Stimulated activated CD4-positive, alpha-beta T cell treated with anti-CD3 and anti-CD28 coated beads, Interleukin-4, amount 100 ng/mL, for 4 hours (primary cell): ENCODE data around the gene ROMO1.
"Not testable (repeated sequence)": the region's sequence is repeated elsewhere in the genome, so short reads cannot be mapped to it uniquely, and the experiment has no call there.

Experiments used
- DNase-seq, 2 experiments: peaks; one replicate each; pipeline ENCODE4 v3.0.0-alpha.2; 2020

ROMO1 gene

DNA sequence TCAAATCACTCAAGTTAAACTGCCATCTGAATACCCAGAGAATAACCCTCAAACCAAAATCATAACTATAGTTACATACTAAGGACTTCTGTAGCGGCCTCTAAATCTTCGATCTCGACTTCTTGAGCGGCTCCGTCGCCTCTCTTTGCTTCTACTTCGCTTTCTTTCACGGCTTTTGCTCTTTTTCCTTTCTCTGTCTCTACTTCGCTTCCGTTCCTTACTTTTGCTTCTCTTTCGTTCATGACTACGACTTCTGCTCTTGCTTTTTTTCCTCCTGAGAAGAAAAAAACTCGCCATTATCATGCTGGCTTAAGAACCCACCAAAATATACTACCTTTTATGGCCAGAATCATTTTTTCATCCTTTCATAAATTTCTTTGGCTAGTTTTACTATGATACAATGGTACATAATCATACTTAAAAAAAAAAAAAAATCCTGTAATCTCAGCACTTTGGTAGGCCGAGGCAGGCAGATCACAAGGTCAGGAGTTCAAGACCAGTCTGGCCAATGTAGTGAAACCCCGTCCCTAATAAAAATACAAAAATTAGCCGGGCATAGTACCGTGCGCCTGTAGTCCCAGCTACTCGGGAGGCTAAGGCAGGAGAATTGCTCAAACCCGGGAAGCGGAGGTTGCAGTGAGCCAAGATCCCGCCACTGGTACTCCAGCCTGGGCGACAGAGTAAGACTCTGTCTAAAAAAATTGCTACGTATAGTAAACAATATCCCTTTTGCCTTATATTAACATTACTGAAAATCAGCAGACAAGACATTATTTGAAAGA, 32.8 kb downstream of the ROMO1 start:
- DNase-seq, result no peak

DNA sequence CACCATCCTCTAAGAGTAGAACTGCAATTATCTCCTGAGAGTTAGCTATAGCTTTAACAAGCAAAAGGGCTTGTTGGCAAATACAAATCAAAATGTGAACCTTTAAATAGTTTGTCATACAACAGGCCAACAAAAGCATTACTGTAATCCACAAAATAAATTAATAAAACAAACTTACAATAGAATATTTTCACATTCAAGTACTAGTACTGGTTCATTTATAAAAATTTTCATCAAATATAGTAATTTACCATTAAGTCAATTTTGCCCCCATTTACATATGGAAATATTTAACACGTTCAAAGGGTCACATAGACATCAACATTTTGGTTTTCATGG, 33.4 kb downstream of the ROMO1 start:
- no peak for DNase-seq

DNA sequence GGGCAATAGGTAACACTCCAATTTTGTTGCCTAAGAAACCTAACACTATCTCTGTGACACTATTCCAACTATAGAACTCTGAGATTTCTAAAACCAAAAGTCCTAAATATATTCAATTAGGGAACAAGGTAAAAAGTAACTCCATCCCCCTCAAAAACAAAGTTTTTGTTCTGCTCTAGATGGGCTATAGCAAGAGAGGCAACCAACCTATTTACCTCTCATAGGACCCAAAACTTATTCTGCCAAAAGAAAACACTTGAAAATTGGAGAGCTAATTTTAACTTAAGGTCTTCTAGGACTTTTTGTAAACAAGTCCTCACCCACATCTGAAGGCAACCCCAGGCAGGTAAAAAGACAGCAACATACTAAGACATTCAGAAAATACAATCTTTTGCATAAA, 35.2 kb downstream of the ROMO1 start:
- no peak for DNase-seq

DNA sequence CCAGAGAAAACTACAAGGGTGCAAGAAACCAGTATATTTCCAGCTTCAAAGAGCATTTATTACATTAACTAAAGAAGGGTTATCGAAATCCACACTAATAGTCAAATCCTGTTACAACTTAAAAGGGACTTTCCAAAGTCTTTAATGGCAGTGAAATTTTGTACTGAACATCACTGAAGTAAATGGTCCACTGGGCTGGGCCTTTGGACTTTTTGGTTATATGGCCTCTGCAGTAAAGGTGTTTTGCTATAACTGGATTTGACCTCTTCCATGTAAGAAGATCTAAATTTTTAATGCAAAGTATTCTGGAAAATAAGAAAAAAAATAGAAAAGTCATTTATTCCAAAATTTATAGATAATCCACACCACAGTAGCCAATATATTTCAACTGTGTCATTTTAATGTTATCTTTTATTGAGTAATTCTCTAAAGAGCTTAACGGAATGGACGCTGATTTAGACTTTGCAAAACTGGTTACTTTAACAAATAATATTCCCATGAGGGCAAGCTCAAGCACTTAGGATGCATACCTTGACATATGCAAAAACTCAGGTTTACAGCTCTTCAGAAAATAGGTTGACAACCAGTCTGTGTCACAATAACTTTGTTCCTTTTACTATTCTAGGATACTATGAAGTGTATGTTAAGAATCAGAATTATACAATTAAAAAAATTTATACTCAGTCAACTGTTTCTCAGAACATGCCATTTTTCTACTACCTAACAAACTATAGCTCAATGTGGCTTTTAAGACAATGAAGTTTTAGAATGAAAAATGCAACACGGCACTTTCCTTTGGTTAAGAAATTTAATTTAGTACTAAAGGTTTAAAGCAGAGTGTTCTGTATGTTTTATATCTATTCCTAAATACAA, 35.8 kb downstream of the ROMO1 start:
- DNase-seq, result no peak

DNA sequence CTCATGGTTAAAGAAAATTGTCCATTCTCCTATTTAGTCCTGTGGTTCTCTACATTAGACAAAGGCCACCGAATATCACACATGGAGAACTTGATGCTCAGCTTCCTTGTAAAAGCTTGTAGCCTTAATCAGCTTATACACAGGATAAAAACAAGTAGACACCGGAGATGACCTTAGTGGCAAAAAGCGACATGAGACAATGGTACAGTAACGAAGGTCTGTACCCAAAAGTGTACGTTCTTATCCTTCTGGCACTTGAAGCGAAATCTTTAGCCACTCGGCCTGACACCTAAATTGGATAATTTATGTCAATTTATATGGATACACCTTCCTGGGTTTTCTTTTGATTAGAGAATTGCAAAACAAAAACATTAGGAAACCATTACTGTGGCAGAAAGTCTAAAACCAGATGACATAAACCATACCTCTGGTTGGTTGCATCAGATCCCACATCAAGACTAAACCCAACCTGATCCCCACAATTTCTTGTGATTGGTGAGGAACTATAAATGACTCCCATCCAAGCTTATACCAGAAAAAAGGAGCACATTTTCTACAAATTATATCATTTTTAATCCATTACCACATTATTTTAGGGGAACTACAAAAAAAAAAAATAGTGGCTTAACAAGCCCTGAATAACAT, 36.7 kb downstream of the ROMO1 start:
- DNase-seq, result no peak

DNA sequence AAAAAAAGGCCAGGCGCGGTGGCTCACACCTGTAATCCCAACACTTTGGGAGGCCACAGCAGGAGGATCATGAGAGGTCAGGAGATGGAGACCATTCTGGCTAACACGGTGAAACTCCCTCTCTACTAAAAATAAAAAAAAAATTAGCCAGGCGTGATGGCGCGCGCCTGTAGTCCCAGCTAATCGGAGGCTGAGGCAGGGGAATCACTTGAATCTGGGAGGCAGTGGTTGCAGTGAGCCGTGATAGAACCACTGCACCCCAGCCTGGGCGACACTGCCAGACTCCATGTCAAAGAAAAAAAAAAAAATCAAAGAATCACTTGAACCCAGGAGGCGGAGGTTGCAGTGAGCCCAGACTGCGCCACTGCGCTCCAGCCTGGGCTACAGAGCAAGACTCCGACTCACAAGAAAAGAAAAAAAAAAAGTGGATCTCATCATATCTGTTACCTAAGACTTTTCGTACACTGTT, 38.7 kb downstream of the ROMO1 start:
- no peak for DNase-seq

DNA sequence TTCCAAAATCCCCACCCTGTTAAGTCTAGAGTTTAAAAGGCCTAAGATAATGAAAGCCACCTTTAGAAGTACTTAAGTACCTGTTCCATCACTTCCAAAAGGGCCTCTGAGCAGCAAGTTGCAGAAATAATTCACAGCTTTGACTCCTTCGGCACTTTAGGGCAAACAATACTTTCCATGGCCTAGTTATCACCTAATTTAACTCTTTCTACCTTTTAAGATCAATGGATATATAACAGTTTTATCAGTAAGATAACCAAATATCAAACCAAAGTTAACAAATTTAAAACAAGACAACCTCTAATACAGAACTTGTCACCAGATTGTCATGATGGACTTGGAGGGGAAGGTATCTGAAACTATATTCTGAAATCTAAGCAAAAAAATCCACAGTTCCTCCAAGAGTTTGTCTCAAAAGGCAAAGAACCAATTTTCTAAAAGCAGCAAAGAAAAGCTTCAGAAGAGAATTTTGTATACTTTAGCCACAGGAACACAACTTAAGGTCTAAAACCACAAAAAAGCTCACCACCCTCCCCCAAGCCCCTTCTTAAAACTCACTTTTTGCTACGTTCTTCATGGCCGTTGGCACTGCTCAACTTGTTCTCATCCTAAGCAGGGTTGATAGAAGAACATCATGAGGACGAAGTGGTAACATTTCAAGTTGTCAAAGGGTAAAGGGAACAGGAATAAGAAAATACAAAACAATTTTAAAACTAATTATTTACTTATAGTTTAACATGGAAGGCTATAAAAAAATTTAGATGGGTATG, 39.4 kb downstream of the ROMO1 start:
- no peak for DNase-seq

DNA sequence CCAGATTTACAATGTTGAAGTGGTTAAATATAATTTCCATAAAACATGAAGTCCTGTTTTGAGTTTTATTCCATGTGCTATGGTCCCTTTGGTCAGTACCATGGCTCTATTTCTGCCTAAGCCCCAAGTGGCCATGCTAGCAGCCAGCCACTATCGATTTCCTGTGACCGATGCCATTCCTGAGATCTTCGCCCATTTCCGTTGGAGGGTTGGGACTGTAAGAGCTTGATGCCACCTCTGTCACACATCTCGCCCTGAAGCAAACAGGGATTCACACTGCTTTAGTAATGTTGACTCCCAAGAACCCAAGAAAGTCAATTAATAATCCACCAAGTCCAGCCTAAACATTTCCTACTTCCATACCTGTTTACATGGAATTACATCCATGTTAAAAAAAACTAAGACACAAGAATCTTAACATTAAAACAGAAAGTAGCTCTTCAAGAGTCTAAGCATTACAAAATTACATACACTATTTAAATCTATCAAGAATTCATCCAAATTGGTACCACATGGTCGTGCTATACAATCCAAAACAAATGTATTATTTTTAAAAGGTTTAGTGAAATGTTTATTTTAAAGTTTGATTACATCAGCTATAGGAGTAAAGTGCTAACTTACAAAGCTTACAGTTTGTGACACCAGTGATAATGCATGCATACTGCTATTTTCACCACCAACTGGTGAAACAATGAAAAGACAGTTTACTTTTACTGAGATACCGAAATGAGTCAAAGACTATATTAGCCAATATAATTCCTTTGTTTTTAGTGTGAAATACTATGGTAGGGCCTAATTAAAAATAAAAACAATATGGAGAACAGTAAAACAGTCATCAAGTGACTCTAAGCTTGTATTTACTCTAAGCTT, 40.3 kb downstream of the ROMO1 start:
- DNase-seq, result no peak

DNA sequence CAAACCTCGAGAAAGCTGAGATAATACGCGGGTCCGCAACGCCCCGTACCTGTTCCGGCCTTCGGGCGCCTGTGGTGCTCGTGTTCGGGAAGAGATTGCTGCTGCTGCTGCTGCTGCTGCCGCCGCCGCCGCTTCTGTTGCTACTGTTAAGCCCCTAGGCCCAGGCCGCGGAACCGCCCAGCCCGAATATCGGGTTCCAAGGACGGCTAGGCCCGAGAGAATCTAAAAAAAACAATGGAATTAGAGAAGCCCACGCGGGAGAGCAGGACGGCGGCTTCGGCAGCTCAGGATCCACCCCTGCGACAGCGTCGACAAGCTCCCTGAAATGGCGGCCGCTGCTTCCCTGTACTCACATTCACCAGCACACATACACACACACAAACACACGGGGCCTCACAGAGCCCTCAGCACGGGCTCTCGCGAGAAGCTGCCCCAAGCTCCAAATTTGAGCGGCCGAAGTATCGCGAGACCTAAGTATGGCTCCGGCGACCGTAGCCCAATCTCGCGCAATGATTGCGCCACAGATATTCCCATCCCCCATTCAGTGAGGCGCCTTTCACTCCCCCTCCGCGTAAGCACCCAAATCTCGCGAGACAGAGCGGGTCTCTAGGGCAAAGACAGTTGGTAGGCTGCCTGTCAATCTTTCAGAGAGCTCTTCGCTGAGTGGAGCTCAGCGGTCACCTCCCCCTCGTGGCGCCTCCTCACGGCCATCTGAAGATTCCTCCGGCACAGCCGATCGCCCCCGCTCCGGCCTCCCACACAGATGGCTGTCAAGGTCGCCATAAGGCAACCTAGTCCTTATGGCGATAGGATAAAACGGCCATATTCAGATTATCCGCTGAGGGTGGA, 42.9 kb downstream of the ROMO1 start, which contains the start of gene RBM39:
RBM39 (minus strand) TSS at position 369 of the 849 bp plus-strand sequence. CDS start 1,386 bp downstream, outside the sequence.
- DNase-seq, result peak; percentile 96 to 100

DNA sequence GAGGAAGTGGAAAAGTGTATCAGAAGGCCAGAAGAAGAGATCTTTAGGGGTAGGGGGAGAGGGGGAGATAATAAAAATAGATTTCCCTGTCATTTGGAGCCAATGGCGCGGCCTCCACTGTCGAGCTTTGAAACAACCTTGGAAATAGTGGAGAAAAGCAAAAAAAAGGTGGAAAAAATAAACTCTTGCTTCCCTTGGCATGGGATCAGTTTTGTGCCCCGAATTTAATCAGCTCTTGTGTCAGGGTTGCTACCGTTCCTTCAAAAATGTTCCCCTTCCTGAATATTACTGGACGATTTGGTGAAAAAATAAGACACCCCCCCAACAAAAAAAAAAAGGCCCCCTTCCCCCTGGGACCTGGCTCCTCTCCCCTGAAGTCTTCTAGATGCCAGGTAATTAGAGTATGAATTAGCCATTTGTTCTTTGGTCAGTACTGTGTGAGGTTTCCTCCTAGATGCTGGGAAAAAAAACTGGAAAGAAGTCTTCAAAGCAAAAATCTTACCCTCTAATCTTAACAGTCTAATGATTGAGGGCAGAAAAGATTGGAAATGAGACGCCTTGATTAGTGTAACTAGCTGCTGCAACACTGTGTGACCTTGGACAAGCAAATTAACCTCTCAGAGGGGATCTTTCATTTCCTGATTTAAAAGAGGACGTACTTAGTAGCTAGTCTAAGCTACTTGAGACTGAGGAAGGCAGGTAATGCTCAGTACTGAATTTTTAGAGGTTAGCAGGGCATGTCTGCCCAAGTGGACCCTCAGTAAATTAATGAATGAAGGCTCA, 43.7 kb downstream of the ROMO1 start:
- DNase-seq, result no peak

DNA sequence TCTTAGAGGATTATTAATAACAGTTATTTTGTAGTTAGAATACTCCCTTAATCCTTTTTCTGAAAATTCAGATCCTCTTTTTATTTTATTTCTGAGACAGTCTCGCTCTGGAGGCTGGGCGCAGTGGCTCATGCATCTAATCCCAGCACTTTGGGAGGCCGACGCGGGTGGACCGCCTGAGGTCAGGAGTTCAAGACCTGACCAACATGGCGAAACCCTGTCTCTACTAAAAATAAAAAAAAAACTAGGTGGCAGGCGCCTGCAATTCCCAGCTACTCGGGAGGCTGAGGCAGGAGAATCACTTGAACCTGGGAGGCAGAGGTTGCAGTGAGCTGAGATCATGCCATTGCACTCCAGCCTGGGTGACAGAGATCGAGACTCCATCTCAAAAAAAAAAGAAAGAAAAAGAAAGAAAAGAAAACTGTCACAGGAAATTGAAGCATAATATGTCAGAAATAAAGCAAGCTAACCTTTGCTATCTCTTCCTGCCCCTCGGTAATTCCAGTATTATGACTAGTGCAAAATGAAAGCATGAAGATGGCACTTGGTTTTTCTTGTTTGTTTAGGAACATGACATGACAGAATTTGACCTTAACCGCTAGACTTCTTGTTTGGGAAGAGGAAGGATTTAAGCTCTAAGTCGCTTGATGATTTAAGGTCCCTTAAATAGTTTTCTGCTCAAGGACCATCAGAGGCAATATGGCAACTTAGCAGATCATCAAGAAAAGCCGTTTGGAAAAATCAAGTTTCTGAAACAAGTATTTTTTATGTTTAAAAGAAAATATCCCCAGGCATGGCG, 44.7 kb downstream of the ROMO1 start:
- DNase-seq, result no peak

DNA sequence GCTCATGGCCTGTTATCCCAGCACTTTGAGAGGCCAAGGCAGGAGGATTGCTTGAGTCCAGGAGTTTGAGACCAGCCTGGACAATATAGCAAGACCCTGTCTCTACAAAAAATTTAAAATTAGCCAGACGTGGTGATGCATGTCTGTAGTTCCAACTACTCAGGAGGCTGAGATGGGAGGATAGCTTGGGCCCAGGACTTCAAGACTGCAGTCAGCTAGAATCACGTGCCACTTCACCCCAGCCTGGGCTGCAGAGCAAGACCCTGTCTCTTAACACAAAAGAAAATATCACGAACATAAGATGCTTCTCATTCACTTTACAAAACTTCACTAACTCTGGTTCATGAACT, 45.3 kb downstream of the ROMO1 start:
- DNase-seq, result not testable (repeated sequence)
